M059J (cell line): Measurements from ENCODE around the gene EFS. TPM values are rescaled to one million over a fixed set of nuclear protein-coding genes. Genes with fewer than 3 reads are reported as not detected.

ENCODE experiments used
- total RNA-seq: library from RNA; depleted of rRNA; stranded (reverse); fragments of >200 nt; shearing (Covaris generic); gene quantifications from 2 replicates; pipeline ENCODE4 v1.2.3, GENCODE V29; 2014; rRNA removed

The EFS gene
- total RNA-seq, 1 experiment from 2014 or later = 0.12 TPM

Other genes with a start within 250 kb of the EFS start
- not detected in 2 replicates for gene CEBPE, start 245.9 kb downstream of the EFS start, total RNA-seq
- 3.0 and 4.0 TPM in 2 replicates for gene SLC7A8, start 181.5 kb downstream of the EFS start, total RNA-seq
- gene RNF212B, start 127.2 kb downstream of the EFS start, total RNA-seq = not detected in 2 replicates
- 9.1 and 11.9 TPM in 2 replicates for gene HOMEZ, start 79.0 kb downstream of the EFS start, total RNA-seq
- gene PPP1R3E, start 62.3 kb downstream of the EFS start, total RNA-seq = 3.0 and 5.0 TPM in 2 replicates
- 9.5 and 17.1 TPM in 2 replicates for gene BCL2L2, start 58.3 kb downstream of the EFS start, total RNA-seq
- 80.8 and 89.2 TPM in 2 replicates for gene PABPN1, start 43.7 kb downstream of the EFS start, total RNA-seq
- 4.6 and 8.6 TPM in 2 replicates for gene SLC22A17, start 12.3 kb downstream of the EFS start, total RNA-seq
- not detected in 2 replicates for gene IL25, start 7.6 kb upstream of the EFS start, total RNA-seq
- not detected in 2 replicates for gene CMTM5, start 11.9 kb upstream of the EFS start, total RNA-seq
- not detected in 2 replicates for gene MYH6, start 43.1 kb upstream of the EFS start, total RNA-seq
- not detected in 2 replicates for gene MYH7, start 70.5 kb upstream of the EFS start, total RNA-seq
- gene NGDN, start 104.5 kb upstream of the EFS start, total RNA-seq = 37.3 and 46.4 TPM in 2 replicates
- 0.05 TPM in 1 of 2 replicates, not detected in the other for gene ZFHX2, start 186.6 kb upstream of the EFS start, total RNA-seq
- 7.1 and 18.1 TPM in 2 replicates for gene THTPA, start 191.1 kb upstream of the EFS start, total RNA-seq
- gene AP1G2, start 202.6 kb upstream of the EFS start, total RNA-seq = 14.7 and 21.3 TPM in 2 replicates
- 0.10 TPM in 1 of 2 replicates, not detected in the other for gene JPH4, start 213.6 kb upstream of the EFS start, total RNA-seq